ENCODE results near the gene SRMS.
"Not testable (repeated sequence)": the region's sequence is repeated elsewhere in the genome, so short reads cannot be mapped to it uniquely, and the experiment has no call there.

The SRMS gene

GRCh38 chr20:63566395-63567135 is 19.0 kb upstream of the SRMS start:
- in situ Hi-C loops (cut with MboI; ENCODE audit: low sequenced_read_pairs) = no loop called here

DNA sequence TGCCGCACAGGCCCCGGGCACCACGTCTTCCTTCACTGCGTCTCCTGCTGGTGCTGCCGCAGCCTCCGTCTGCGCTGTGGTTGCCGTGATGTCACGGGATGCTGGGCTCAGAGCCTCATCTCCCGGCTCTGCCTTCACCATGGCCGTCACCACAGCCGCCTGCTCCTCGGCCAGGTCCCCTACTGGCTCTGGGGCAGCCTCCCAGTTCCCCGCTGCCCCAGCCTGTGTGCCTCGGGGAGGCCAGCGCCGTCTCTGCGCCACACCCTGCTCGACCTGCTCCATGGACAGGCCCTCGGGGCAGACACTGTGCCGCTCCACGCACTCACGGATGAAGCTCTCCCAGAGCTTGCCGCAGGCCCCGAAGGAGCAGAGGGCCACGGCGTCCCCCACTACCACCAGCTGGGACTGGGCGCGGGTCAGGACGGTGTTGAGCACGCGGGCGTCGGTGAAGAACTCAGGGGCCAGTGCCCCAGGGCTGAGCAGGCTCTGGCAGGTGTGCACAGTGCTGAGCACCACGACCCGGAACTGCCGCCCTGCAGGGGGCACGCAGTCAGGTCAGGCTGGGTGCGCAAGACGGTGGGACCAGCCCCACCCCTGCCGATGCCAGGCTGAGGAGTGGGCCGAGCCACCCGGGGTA is 18.3 kb upstream of the SRMS start:
- in situ Hi-C loops (cut with MboI; ENCODE audit: low sequenced_read_pairs) = no loop called here

DNA sequence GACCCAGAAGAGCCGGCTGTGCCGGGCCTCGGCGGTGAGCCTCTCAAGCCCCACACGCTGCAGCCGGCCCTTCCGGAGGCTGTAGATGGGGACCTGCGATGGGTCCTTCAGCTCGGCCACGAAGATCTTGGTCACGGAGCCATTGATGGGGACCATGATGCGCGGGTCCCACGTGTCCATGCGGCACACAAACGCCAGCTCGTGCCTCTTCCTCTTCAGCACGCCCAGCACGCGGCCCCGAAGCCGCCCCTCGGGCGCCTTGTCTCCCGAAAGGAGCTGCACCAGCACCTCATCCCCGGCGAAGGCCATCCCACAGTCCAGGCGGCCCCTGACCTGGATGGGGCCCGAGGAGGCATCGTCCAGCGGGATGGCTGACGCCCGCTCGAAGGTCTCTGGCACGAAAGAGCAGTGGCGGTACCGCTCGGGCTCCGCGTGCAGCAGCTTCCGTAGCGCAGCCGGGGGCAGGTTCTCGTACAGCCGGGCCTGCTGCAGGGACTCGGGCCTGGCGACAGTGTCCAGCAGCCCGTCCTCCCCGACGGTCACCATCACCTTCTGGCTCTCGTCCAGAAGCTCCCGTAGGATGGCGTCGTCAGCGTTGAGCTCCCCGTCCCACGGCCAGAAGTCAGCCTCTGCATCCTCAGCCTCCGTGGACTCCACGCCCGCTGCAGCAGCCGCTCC is 17.6 kb upstream of the SRMS start:
- in situ Hi-C loops (cut with MboI; ENCODE audit: low sequenced_read_pairs) = no loop called here

DNA sequence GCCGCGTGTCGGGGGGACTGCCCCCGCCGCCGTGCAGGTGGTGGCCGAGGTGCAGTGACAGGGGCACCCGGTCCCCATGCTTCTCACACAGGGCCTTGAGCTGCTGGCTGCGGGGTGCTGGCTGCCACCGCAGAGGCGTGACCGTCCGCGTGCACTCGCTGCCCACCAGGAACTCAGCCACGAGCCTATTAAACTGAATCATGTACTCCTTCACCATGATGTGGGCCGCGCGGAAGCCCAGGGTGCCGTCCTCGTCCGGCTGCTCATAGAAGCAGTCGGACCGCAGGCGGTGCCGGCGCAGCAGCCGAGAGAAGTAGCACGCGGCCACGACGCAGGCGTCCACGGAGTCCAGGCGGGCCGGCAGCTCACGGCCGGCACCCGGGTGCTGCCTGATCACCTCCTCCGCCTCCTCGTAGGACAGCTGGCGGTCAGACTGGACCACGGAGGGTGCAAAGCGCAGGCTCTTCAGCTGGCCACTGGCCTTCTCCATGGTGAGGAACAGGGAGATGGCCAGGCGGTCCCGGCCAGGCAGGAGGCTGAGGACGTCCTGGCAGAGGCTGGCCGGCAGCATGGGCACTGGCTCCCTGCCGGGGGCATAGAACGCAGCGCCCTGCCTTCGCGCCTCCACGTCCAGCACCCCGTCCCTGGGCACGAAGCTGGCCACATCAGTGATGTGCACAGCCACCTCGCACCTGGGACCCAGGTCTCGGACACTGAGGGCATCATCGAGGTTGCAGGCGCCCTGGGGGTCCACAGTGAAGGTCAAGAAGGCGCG is 16.7 kb upstream of the SRMS start:
- in situ Hi-C loops (cut with MboI; ENCODE audit: low sequenced_read_pairs) = no loop called here

DNA sequence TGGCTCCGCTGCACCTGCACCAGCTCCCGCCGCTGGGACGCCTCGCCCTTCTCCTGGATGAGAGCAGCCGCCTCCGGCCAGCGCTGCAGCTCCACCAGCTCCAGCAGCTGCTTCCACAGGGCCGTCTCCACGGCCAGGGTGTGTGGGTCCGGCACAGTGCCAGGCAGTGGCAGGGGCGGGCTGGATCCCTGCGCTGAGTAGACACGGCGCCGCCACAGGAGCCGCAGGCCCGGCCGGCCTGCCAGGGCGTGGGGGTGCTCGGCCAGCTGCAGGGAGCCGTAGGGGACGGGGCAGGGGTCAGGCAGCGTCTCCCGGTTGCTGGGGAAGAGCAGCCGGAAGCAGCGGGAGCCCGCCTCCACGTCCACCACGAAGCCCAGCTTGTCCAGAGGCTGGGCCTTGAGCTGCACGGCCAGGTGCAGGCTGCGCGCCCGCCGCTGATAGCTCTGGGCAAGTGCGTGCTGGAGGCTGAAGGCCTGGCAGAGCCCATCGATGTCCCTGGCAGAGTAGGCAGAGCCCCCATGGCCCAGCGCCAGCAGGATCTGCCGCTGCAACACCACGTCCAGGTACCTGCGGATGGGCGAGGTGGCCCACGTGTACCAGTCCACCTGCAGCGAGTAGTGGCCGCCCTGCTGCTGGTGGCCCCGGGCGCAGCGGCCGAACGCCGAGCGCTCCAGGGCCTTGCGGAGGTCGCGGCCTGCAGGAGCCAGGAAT is 15.8 kb upstream of the SRMS start:
- in situ Hi-C loops (cut with MboI; ENCODE audit: low sequenced_read_pairs) = no loop called here

GRCh38 chr20:63562461-63563224 is 15.1 kb upstream of the SRMS start:
- in situ Hi-C loops (cut with MboI; ENCODE audit: low sequenced_read_pairs) = no loop called here

- in situ Hi-C loops (cut with MboI; ENCODE audit: low sequenced_read_pairs) = no loop called here
These were observed 14.3 kb upstream of the SRMS start for GRCh38 chr20:63561624-63562396.

DNA sequence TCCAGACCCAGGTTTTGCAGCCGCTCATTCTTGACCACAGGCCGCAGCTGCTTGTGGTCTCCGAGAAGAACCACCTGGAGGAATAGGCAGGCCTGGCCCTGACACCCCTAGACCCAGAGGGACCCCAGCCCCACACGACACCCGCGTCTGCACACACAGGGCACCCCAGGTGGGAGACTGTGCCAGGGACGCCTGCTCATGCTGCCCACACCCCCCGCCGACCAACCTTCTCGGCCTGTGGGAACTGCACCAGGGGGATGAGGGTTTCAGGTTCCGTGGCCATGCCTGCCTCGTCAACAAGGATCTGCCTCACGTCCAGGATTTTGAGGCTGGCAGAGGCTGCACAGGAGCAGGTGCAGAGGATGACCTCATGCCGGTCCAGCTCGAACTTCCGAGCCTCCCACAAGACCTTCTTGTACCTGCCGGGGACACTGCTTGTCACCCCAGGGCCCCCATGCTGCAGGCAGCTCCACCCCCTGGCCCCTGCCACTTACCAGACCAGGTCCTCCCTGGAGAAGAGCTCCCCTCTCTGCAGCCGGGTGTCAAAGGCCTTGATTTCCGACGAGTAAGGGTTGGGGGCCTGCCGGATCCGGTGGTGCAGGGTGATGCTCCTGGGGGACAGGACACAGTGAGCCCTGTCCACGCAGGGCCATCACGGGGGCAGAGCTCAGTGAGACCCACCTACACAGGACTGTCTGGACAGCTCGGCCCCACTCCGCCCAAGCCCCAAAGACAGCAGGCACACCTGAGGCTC is 13.5 kb upstream of the SRMS start:
- in situ Hi-C loops (cut with MboI; ENCODE audit: low sequenced_read_pairs) = no loop called here

- in situ Hi-C loops (cut with MboI; ENCODE audit: low sequenced_read_pairs) = no loop called here
These were observed 12.8 kb upstream of the SRMS start for GRCh38 chr20:63560333-63560805.

DNA sequence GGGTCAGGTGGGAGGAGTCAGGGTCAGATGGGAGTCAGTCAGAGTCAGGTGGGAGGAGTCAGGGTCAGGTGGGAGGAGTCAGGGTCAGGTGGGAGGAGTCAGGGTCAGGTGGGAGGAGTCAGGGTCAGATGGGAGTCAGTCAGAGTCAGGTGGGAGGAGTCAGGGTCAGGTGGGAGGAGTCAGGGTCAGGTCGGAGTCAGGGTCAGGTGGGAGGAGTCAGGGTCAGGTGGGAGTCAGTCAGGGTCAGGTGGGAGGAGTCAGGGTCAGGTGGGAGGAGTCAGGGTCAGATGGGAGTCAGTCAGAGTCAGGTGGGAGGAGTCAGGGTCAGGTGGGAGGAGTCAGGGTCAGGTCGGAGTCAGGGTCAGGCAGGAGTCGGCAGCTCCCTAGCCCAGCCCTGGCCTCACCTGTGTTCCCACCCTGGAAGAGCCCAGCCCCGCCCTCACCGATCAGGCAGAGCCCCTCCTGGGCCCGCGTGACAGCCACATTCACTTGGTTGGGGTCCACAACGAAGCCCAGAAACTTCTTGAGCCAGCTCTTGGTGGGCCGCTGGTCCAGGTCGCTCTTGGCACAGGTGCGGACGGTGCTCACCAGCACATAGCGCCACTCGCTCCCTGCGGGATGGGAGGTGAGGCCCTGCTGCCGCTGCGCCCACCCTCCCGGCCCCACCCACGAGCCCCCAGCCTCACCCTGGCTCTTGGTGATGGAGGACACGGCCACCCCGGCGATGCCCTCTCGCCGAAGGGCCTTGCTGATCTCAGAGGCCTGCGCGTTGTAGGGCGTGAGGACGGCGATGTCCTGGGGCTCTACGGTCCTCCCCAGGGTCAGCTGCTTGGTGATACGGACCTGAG is 12.2 kb upstream of the SRMS start:
- in situ Hi-C loops (cut with MboI; ENCODE audit: low sequenced_read_pairs) = not testable (repeated sequence)

DNA sequence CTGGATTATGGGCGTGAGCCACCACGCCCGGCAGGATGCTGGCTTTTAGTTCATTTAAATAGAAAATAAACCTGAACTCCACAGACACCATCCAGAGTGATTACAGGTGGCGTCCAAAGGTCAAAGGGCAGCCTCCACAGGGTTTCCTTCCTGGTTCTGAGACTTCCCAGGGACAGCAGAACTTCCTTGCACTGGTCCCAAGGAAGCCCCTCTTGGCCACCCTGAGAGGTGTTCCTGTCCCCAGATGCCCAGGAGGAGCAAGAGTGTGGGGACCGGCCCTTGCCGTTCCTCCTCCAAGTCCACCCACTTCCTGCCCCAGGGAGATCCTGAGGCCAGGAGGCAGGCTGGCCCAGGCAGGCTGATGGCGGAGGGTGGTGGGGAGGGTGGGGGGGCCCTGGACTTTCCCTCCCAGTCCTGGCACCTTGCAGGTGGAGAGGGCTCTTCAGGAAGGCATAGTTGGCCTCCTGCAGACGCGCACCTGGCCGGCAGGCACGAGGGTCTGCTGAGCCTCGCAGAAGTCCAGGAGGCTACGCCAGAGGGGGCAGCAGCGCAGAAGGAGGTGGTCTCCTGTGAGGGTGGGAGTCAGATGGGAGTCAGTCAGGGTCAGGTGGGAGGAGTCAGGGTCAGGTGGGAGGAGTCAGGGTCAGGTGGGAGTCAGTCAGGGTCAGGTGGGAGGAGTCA is 11.4 kb upstream of the SRMS start:
- in situ Hi-C loops (cut with MboI; ENCODE audit: low sequenced_read_pairs) = no loop called here

GRCh38 chr20:63557481-63557891 is 9.9 kb upstream of the SRMS start:
- in situ Hi-C loops (cut with MboI; ENCODE audit: low sequenced_read_pairs) = no loop called here

DNA sequence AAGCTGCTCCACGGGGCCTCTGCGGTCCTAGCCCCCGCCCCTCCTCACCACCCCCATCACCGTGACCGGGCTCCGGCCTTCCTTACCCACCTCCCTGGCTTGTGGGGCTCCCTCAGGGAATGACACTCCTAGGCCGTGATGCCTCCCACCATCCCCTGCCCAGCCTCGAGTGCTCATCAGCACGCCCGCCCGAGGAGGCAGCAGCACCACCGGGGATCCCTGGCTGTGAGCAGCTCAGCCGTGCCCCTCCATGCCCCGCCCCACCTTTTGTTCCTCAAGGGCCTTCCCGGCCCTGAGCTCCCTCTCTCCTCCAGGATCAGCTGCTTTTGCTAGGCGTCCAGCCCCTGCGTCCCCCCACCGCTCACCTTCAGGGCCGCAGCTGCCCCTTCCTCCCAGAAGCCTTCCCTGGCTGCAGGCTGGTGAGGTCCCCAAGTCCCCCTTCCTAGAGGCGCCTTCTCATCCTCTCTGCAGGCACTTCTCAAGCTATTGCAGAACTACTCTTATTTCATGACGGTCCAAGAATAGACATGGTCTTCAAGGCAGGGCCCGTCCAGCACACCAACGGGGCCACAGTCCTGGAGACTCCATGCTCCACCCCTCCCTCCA is 9.4 kb upstream of the SRMS start:
- in situ Hi-C loops (cut with MboI; ENCODE audit: low sequenced_read_pairs) = no loop called here

- in situ Hi-C loops (cut with MboI; ENCODE audit: low sequenced_read_pairs) = no loop called here
These were observed 8.3 kb upstream of the SRMS start for GRCh38 chr20:63555661-63556381.

GRCh38 chr20:63554361-63555278 is 7.1 kb upstream of the SRMS start:
- in situ Hi-C loops (cut with MboI; ENCODE audit: low sequenced_read_pairs) = no loop called here
